Nucleus accumbens (tissue), 56 donors: ENCODE measurements around the gene TUBGCP6.

Experiments
- DNase-seq, 56 donors: peaks; one replicate each; lab custom pipeline; 2025; lab: John Stamatoyannopoulos, UW

Gene TUBGCP6

DNA sequence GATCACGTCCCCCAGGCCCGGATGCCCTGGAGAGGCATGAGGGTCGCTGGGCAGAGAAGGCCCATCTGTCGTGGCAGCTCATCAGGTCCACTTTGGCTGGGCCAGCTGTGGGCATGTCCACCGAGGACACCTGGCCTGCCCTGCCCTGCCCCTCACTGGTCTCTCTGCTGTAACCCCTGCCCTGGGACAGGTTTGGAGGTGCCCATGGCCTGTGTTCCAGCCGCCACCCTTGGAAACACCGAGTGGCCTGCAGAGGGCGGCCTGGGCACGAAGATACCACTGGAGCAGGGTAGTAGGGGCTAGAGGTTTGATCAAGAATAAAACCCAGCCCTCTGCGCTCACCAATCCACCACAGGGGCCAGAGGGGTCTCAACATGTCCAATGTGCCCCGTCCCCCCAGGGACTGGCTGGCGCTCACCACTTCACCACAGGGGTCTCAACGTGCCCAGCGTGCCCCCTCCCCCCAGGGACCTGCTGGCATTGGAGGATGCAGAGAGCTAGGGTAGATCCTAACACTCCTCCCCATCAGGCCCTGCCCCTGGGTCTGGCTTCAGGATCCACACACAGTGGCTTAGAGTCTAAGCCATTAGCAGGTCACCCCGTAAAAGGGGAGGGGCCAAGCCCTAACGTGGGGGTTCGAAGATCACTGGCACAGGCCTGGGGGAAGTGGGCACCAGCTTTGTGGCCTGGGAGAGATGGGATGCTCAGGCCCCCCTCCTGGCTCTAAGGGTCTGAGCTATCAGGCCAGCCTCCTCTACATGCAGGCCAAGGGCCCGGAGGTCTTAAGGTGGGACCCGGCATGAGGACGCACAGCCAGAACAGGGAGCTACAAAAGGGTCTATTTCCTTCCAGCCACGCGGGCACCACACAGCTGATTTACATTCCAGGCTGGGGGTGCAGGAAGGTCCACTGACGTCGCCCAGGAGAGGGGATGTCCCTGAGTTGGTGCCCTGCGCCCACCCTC is 7.5 kb upstream of the TUBGCP6 start:
- peak in 16 of 56 donors; percentile 5 to 70 (median 38) for DNase-seq

DNA sequence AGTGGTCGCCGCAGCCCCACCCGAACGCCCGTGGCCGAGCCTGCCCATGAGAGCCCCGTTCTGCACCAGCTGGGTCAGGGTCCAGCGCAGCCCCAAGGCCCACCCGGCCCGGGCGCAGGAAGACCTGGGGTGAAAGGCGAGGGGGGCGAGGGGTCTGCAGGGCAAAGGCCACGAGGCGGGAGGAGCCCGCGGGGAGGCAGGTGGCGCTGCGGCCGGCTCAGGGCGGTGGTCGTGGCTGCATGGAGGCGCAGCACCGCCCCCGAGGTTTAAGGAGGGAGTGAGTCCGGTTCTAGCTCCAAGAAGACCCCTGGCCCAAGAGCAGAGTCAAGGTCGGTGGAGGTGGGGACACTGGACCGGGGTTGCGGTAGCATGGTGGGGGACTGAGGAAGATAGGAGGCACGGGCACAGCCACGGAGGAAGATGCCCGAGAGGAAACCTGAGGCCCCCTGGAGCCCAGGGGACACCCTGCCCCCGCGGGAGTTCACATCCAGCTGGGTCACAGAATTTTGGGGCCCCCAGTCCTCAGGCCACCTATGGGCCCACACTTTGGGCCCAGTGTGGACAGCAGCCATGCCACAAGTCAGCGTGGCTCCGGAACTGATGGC is 6.8 kb upstream of the TUBGCP6 start:
- DNase-seq: peak in 1 of 56 donors; percentile 49

DNA sequence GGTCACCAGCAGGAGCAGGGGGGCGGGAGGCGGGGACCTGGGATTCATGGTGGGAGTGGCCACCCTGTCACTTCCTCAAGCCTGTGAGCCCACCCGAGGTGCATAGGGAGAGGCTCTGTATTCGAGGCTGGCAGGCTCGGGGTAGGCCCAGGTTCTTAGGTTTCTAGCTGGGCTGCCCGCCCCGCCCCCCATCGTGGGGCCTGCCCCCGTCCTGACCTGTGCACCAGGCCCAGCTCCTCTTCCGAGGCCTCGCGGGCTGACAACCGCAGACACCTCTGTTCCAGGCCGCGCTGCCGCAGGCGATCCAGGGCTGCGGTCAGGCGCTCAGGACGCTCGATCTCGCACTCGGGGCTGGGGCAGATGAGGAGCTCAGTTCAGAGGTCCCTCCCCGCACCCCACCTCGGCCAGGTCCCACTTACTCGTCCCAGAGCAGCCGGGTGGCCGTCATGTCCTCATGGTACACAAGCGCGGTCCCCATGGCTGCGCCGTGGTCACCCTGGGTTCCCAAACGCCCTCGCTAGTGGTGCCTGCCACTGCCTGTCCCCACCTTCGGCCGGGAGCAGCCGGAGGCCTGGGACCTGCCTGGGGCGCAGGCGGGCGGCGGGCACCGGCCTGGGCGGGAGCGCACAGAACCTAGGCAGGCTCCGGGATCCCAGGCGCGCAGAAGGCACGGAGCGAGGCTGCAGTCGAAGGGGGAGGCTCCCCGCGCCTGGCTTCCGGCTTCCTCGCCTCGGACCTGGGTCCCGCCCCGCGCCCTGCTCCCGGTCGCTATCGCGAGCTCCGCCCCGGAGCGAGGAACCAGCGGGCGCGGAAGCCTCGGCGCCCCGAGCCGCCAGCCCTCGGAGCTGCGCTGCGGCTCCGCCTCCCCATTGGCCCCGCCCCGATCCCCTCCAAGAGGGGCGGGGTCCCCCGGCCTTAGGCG is 6.0 kb upstream of the TUBGCP6 start, which contains the start of gene HDAC10:
Gene HDAC10 (minus strand): TSS at position 711 of the 922 bp plus-strand sequence. CDS start 233 bp downstream, at position 478.
- peak in 9 of 56 donors; percentile 24 to 58 (median 42) for DNase-seq

DNA sequence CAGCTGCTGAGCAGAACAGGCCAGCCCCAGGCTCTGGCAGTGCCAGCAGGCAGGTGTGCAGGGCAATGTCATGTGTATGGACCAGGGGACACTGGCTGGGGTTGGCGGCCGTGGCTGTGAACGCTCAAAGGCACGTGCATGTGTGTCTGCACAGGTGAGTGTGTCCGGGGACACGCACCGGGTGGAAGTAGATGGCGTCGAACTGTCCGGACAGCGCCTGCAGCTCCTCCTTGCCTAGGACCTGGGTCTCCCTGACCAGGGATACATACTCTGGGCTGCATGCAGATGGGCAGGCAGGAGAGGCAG is 5.4 kb upstream of the TUBGCP6 start:
- no peak for DNase-seq

DNA sequence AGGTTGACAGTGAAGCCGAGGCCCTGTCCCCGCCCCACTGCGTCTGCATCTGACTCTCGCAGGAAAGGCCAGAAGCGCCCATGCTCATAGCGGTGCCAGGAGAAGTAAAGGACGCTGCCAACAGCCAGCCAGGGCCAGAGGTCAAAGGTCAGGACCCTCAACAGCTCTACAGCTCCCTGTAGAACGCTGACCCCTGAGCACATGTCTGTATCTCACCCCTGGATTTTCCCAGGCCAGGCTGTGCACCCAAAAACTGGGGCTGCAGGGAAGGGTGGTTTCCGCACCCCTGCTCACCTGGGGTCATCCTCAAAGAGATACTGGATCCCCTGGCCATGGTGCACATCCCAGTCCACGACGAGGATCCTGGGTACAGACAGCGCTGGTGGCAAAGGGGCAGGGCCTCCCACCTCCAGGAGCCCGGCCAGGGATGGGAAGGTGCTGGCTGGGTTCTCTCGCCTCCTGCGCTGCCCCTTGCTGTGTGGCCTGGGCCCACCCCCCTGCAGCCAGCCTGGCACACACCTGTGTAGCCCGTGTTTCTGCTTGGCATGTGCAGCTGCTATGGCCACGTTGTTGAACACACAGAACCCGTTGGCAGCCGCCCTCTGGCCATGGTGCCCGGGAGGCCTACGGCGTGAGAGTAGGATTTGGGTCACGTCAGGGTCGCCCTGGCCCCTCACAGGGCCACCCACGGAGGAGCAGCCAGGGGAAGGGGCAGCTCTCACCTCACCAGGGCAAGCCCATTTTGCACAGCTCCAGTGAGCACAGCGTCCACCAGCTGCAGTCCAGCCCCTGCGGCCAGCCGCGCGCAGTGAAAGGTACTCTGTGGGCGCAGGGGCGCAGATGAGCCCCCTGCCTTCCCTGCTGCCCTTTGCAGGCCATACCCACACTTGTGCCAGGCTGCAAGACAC is 4.8 kb upstream of the TUBGCP6 start:
- no peak for DNase-seq

DNA sequence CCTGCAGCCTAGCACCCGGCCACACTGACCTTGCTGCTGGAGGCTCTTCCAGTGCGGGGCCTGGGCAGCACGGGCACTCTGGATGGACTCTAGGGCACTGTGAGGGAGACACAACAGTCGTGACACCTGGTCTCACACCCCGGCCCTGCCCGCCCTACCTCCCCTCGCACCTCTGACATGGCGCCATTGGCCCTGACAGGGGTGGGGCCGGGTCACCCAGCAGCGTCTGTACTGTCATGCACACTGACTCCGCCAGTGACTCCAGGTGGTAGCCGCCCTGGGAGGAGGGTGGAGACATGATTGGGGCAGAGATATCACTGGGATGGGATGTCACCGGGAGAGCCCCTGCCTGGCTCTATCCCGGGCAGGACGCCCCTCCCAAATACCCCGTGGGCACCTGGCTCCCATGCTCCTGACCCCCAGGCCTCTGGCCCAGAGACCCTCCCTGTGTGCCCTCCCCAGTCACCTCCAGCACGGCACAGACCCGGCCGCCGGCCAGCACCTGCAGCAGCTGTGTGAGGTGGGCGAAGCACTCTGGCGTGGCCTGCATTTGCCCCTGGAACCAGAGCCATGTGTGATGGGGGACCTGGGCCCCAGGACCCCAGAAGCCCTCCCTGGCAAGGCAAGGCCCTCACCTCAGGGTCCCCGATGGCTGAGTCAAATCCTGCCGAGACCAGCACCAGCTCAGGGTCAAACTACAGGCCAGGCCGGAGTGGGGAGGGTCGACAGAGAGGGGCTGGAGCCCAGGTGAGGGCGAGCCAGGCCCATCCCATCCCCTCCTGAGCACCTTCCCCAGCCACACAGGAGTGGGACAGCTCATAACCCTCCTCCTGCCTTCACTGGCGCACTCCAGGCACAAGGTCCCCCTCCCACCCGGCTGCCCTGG is 3.6 kb upstream of the TUBGCP6 start:
- no peak for DNase-seq

DNA sequence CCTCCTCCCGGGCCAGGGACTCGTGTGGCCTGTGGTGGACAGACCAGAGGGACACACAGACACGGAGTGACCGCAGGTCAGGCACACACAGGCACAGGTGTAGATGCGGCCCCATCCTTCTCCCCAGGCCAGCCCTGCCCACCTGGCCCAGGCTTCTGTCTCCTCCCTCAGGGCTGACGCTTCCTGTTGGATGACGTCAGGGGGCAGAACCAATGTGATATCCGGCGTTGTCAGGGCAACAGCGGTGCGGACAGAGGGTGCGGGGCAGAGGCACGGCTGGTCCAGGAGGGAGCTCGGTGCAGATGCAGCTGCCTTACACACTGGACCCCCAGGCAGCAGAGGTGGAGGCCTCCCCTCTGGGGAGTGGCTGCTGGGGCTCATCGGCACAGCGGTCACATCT is 2.9 kb upstream of the TUBGCP6 start:
- DNase-seq: peak in 4 of 56 donors; percentile 8 to 35 (median 18)

DNA sequence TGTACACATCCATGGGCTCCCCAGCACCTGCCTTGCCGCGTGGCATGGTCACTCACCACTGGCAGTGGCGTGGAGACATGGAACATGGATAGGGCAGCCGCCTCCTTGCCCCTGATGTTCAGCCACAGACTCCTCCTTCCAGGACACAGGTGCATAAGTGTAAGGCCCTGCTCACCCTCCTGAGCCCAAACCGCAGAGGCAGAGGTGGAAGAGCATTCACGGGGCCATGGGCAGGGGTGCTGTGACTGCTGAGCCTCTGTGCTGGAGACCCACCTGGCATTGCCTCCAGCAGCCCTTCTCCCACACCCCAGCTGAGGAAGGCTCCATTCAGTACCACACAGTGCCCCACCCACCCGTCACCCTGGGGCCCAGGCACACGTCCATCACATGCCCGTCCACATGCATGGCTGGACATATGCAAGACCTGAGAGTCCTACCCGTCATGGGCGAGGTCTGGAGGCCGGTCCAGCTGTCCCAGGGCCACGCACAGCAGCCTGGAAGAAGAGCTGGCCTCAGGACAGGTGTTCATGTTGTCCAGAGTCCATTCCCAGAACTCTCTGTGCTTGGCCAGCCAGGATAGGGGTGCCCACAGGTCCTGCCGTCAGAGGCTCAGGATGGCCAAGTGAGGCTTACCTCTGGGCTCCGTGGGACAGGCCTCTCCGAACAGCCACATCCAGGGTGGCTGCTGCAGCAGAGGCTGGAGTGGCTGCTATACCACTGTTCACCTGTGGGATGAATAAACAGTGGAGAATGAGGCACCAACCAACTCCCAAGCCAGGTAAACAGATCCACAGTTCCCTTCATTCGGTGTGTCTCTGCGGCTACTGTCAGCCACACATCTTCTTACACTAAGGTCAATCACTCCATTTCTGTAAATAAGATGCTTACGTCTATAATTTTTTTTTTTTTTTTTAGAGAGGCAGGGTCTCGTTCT is 1.7 kb upstream of the TUBGCP6 start:
- no peak for DNase-seq

DNA sequence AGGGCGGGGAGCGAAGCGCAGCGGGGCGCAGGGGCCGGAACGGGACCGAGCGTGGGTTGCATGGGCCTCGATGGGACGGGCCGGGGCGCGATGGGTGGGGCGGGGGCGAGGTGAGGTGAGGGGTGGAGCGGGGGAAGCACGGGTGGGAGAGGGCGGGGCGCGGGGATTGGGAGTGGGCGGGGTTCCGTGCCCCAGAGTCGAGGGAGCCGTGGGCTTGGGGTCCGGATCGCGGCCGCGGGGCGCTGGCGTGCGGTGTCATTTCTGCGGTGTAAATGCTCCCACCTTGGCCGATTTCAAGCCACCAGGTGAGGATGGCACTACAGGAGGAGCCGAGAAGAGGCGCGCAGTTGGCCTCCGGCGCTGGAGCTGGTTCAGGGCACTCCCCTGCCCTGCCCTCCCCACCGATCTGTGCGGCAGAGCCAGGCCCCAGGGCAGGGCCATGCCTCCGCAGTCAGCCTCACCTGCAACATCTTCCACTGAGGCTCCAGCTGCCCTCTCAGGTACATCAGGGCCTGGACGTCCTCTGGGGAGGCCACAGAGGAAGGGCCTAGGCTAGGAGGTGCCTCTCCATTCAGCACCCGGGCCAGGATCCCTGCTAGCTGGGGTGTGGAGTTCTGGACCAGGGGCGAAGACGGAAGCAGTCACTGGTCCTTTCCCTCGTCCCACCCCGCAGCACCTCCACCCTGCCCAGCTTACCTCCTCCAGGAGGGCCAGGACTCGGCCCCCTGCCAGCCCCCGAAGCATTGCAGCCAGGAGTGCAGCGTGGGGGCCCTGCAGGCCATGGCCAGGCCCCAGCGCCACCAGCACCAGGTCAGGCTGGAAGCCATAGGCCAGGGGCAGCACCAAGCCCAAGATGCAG is 620 bp upstream of the TUBGCP6 start:
- no peak for DNase-seq

DNA sequence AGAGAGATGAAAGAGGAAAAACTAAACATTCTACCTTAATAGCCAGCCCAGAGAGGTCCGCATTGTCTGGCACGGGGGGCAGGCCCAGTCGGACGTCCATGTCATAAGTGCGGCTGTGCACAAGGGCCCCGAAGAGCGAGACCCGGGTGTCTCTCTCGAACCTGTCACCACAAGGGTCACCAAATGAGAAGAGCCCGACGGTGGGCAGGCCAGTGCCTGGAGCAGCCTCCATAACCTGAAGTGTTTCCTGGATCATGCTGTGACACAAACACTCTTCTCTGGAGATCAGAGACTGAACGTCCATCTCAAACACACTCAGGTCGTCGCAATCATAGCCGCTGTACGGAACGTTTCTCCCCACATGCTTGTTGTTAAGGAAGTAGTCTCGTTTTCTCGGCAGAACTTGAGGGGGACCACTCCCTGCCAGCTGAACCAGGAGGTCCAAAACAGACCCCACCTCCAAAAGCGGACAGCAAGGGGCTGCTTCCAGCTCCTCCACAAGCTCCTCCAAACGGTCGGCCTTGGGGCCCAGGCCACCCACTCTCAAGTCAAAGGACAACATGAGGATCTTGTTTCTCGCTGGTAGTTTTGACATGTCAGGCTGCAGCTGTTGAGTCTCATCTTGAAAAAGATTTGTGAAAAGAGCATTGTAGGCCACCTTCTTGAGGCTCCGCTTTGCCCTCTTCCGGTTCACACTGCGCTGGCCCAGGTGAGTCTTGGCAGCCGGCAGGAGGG is 971 bp downstream of the TUBGCP6 start:
- no peak for DNase-seq

DNA sequence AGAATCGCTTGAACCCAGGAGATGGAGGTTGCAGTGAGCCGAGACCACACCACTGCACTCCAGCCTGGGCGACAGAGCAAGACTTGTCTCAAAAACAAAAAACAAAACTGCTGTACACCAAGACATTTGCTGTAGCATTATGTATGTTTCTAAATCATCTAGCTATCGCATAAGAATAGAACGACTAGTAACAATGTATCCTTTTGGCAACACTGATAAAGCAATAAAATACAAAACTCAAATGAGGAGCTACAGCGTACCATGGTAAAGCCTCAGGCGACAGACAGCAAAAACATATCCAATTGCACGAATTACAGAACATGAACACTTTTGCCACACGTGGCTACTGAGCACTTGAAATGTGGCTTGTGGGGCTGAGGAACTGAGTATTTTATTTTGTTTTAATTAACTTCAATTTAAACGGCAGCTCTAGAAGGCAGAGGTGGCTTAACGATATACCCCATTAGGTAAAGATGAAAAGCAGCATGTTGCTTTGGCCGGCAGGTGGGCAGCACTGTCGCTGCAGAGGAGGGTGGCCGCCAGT is 2.3 kb downstream of the TUBGCP6 start:
- no peak for DNase-seq

DNA sequence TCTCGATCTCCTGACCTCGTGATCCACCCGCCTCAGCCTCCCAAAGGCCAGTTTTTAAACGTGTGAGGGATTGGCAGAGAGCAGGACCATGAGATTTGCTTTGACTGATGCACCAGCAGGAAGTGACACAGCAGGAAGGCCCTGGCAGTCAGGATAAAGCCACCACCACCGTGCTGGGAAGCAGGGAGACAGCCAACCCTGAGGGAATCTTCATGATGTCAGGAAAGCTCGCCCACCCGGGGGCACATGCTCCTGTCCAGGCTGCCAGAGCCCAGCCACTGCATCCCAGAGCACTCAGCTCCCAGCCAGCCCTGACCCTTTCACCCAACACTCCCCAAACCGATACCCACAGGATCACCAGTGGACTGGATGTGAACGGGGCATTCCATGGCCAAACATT is 6.1 kb downstream of the TUBGCP6 start:
- DNase-seq: no peak

DNA sequence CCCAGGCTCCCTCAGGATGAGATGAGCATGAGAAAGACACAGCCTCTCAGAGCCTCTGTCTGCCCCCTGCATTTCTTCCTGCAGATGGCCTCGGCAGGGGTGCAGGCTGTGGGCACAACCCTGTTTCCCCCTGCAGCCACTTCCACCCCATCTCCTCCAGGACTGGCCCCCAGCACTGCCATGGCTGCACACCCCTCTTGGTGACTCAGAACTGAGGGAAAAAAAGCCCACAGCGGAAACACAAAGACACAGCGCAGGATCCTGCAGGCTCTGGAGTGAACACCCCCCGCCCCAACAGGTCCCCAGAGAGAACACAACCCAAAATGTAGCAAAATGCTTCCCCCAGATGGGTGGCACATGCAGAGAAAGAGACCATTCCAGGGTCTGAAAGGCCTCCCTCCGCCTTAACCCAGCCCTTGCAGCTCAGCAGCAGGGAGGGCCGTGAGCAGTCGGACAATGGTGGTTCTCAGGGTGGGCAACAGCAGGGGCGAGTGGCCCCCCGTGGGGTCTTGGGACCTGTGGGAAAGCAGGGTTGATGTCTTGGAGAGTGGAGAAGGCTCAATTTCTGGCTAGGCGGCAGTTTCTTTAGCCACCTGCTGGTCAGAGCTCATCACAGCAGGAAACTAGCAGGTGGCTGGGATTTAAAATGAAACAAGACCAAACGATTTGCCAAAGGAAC is 8.0 kb downstream of the TUBGCP6 start:
- DNase-seq: no peak

DNA sequence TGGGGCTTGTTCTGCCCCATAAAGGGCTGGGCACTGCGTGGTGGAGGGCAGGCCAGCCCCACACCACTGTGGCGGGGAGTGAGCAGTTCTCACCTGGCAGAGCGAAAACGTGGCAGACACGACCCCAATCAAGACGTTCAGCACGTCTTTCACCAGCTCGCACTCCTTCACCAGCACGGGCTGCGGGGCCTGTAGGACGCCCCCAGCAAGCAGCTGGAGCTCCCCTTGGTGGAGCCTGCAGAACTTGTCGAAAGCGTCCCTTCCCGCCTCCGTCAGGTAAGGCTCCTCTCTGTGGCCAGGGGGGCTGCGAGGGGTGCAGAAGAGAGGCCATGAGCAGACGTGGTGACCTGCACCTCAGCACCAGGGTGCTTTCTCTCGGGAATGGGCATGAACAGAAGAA is 11.6 kb downstream of the TUBGCP6 start:
- DNase-seq: no peak
